HUDEP-2 (cell line): ENCODE data around the gene SGMS1.

ENCODE experiments used
- DNase-seq, 76 experiments: peaks; one replicate each; lab custom pipeline; 2025; ENCODE audit not compliant: unreplicated experiment in 76 of 76; lab: John Stamatoyannopoulos, UW

Gene SGMS1

GRCh38 chr10:50636618-50637579 lies 13.1 kb upstream of the SGMS1 start:
- no peak for DNase-seq

- DNase-seq: no peak
Measured at GRCh38 chr10:50635286-50635685, 11.5 kb upstream of the SGMS1 start.

- DNase-seq: no peak
Measured at GRCh38 chr10:50634479-50634878, 10.7 kb upstream of the SGMS1 start.

- no peak for DNase-seq
Measured at GRCh38 chr10:50631052-50631451, 7.3 kb upstream of the SGMS1 start.

GRCh38 chr10:50629495-50630122 lies 5.9 kb upstream of the SGMS1 start:
- DNase-seq: peak in 3 of 76 experiments; percentile 1 to 3 (median 3)

- DNase-seq: no peak
Measured at GRCh38 chr10:50627896-50628295, 4.1 kb upstream of the SGMS1 start.

GRCh38 chr10:50627443-50627842 lies 3.7 kb upstream of the SGMS1 start:
- no peak for DNase-seq

- DNase-seq: peak in 4 of 76 experiments; percentile 18 to 30 (median 25)
Measured at GRCh38 chr10:50625649-50626132, 1.9 kb upstream of the SGMS1 start.

- peak in 75 of 76 experiments; percentile 11 to 93 (median 73) for DNase-seq
Measured at GRCh38 chr10:50624866-50625501, 1.2 kb upstream of the SGMS1 start.

- peak; percentile 14 to 94 (median 88) for DNase-seq
Measured at GRCh38 chr10:50624413-50624865, 683 bp upstream of the SGMS1 start.

GRCh38 chr10:50622706-50623662 lies 772 bp downstream of the SGMS1 start:
- DNase-seq: peak in 27 of 76 experiments; percentile 3 to 44 (median 20)

GRCh38 chr10:50621968-50622705 lies 1.6 kb downstream of the SGMS1 start:
- peak in 75 of 76 experiments; percentile 14 to 96 (median 79) for DNase-seq

GRCh38 chr10:50620899-50621298 lies 2.9 kb downstream of the SGMS1 start:
- DNase-seq: no peak

- no peak for DNase-seq
Measured at GRCh38 chr10:50619882-50620281, 3.9 kb downstream of the SGMS1 start.

- DNase-seq: no peak
Measured at GRCh38 chr10:50619166-50619565, 4.6 kb downstream of the SGMS1 start.

GRCh38 chr10:50618624-50619023 lies 5.1 kb downstream of the SGMS1 start:
- no peak for DNase-seq

GRCh38 chr10:50615658-50616057 lies 8.1 kb downstream of the SGMS1 start:
- no peak for DNase-seq

- peak in 8 of 76 experiments; percentile 3 to 20 (median 12) for DNase-seq
Measured at GRCh38 chr10:50614444-50615137, 9.2 kb downstream of the SGMS1 start.
